LoVo (cell line): ENCODE results near the gene AUP1.
"Not testable (repeated sequence)": the region's sequence is repeated elsewhere in the genome, so short reads cannot be mapped to it uniquely, and the experiment has no call there.

Experiments used
- DNase-seq: peaks from one replicate; pipeline ENCODE4 v3.0.0-alpha.2; 2016; ENCODE audit warnings: low spot score

The AUP1 gene, protein sequence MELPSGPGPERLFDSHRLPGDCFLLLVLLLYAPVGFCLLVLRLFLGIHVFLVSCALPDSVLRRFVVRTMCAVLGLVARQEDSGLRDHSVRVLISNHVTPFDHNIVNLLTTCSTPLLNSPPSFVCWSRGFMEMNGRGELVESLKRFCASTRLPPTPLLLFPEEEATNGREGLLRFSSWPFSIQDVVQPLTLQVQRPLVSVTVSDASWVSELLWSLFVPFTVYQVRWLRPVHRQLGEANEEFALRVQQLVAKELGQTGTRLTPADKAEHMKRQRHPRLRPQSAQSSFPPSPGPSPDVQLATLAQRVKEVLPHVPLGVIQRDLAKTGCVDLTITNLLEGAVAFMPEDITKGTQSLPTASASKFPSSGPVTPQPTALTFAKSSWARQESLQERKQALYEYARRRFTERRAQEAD

GRCh38 chr2:74529357-74530238 lies at the start of gene AUP1, which contains the start of gene HTRA2:
Gene AUP1, minus strand, starts transcription at chr2:74529706. Its CDS starts 77 bp downstream, at chr2:74529629.
Gene HTRA2, plus strand, starts transcription at chr2:74529933. Its CDS starts 74 bp downstream, at chr2:74530007.
- DNase-seq: peak; percentile 99

DNA sequence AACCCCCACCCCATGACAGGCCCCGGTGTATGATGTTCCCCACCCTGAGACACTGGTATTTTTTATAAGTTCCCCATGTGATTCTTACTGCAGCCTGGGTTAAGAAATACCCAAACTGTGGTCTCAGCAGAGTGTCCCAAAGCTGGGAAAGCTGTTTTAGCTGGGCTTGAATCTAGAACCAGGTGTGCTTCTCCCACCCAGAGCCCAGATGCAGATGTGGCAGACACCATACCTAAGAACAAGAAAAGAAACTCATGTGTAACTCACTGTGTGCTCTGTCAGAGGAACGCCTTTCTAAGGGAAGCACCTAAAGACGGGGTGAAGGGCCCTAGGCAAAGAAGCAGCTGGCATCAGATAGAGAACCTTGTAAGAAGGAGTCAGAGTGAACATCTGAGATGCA lies 48.9 kb upstream of the AUP1 start:
- DNase-seq: no peak

DNA sequence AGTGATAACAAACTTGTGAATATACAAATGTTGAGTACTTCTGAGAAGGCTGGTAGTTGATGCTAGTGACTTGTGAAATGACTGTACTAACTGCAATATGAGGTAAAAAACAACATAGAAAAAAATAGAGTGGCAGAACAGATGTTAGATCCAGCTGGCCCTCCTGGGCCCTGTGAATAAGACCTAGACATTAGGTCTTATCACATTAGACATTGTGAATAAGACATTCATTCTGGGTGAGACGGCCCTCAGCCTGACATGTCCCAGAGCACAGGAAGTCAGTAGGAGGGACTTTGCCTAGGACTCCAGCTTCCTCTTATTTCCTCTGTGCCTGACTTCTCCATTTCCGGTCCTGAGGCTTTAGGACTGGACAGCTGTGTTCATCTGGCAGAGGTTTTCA lies 47.9 kb upstream of the AUP1 start:
- DNase-seq: no peak

DNA sequence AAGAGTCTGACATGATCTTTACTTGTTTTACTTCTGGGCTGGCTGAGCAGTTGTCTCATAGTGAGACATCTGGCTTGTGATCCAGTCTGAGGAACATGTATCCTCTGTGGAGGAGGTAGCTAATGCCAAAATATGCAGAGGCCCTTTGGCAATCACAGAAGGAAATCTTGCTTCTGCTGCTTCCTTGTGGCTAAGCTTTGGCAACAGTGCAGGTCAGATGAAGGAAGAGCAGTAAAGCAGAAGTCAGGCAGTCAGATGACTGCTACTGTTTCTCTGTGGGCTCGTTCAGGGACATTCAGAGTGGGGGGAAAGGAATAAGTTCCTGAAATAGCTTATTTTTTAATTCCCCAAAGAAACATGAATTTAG lies 47.3 kb upstream of the AUP1 start:
- DNase-seq: no peak

- DNase-seq: no peak
These were observed 46.8 kb upstream of the AUP1 start for GRCh38 chr2:74576211-74576862.

- no peak for DNase-seq
These were observed 45.8 kb upstream of the AUP1 start for GRCh38 chr2:74575320-74575719.

DNA sequence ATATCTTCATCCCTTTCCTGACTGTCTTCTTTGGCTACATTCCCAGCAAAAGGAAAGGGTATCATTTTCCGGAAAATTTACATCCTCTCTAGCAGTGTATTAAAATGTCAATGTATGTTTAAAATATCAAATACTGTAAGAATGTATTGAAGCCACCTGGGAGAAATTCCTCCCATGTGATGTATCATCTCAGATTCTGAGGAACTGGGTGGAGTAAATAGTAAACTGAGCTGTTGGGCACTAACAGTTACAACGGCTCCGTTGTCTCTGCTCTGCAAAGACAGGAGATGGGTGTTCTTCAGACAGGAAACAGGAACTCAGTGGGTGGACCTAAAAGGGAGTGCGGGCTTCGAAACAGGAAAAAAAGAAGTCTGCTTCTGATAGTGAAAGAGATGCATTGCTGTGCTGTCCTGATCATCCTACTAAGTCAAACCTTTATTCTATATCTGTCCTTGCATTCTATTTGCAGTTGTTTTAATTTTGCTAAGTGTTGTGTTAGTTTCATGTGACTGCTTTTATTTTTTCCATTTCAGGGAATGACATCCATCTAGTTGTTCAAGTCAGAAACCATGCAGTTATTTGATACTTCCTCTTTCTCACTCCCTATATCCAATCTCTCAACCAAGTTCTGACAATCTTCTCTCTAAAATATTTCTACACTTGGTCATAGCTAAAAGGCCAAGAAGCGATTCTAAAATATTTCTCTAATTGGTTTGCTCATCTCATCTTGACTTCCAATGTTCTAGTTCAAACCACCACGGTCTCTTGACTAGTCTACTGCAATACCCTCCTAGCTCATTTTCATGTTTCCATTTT lies 44.4 kb upstream of the AUP1 start:
- DNase-seq: peak; percentile 13

DNA sequence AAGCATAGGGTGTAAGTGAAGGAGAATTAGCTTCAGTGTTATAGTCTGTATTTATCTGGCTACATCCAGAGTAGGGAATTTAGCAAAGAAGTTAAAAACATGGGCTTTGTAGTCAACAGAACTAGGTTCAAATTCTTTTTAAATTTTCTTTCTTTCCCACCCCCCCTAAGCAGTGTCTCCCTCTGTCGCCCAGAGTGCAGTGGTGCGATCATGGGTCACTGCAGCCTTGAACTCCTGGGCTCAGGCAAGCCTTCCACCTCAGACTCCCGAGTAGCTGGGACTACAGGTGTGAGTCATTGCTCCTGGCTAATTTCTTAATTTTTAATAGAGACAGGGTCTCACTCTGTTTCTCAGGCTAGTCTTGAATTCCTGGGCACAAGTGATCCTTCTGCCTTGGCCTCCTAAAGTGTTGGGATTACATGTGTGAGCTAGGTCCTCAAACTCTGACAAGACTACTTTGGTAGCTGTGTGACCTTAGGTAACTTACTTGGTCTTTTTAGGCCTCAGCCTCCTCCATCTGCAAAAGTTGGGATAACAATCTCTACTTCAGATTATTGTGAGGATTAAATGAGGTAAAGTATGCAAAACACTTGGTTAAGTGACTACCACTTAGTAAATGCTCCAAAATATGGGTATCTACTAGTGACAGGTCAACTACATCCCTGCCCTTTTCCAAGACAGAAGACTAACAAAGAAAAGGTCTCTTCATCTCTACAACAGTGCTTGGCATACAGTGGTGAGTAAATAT lies 42.8 kb upstream of the AUP1 start:
- no peak for DNase-seq

GRCh38 chr2:74571058-74571457 lies 41.6 kb upstream of the AUP1 start:
- no peak for DNase-seq

DNA sequence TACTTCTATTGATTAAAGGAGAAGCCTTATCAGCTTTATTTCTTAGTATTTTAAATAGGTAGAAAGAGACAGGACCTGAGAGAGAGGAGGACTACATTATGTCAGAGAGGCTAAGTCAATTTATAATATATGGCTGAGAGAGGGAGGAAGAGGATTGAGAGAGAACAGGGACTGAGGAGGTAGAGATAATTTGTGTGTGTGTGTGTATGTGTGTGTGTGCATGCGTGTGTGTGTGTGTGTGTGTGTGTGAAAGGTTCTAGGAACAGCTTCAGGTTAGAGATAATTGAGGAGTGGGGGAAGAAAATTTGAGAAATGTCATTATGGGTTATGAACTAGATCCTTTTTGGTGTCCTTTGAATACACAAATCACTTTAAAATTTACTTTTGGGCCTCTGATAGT lies 40.2 kb upstream of the AUP1 start:
- DNase-seq: no peak

GRCh38 chr2:74567881-74568280 lies 38.4 kb upstream of the AUP1 start:
- no peak for DNase-seq

DNA sequence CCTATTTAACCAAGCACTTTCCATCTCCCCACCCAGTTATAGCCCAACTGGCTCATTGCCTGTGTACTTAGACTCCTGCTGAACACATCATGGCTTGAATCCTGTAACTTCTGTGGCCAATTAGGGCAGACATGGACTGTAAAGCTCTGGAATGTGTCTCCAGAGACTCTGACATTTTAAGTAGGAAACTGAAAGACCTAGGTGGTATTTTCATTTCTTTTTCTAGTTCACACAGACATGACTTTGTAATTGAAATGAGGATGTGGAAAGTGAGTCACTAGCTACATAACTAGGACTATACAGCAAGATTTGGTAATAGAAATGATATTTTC lies 37.2 kb upstream of the AUP1 start:
- no peak for DNase-seq

DNA sequence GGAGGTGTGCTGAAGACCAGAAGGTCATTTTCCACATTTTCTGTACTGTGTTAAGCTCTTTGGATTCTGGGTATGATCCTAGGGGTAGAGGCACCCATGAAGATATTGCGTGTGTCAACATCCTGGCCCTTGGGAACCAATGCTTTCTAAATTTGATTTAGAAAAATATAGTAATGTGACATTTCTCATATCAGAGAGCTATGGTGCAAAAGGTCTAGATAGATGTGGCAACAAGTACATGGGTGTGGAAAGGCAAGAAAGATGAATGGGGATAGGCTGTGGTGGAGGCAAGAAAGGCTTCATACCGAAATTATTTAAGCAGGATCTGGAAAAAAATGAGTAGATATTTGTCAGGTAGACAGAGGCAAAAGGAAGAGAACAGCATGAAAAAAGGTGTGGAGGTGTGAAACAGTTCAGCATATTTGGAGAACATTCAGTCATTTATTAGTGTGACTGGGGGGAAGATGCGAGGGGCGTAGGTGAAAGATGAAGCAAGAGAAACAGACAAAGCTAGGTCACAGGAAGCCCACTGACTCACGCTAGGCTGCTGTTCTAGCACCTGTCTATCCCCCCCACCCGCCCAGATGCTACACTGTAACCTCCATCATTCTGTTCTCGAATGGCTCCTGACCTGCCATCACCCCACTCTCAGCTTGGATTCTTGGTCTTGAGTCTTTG lies 36.7 kb upstream of the AUP1 start:
- DNase-seq: no peak

DNA sequence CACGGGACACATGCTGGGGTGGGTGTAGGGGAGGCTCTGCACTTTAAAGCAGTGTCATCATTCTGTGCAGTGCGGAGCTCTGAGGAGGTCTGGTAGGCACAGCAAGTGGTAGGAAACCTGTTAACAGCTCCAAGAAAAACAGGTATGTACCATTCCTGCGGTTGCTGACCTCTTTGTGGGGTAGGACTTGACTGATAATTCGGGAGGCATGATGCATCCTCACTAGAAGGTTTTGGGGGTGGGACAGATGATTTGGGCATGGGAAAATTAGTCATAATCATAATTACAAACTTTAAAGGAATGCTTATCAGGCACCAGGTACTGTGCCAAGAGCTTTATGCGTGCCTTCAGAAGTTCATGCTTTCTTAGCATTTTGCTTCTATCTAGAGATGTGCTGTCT lies 34.7 kb upstream of the AUP1 start:
- DNase-seq: no peak

- no peak for DNase-seq
These were observed 32.7 kb upstream of the AUP1 start for GRCh38 chr2:74562126-74562775.

- not testable (repeated sequence) for DNase-seq
These were observed 31.5 kb upstream of the AUP1 start for GRCh38 chr2:74561022-74561421.

- no peak for DNase-seq
These were observed 31.1 kb upstream of the AUP1 start for GRCh38 chr2:74560591-74560990.

DNA sequence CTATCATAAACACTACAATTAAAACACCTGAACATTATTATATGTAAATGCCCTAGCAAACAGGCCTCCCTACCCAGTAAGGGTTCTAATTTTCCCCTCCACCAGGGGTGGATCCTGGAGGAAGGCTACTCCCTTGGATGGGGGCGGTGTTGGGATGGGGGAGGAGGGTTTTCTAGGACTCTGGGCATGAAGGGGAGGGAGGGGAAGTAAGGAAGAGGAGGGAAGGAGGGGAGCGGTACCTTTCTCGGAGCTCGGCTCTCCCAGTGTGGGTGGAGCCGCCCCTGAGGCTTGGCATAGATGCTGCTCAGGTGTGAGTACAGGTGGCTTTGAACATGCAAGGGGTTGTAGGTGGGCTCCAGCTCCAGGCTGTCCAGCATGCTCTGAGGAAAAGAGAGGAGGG lies 30.4 kb upstream of the AUP1 start:
- no peak for DNase-seq

DNA sequence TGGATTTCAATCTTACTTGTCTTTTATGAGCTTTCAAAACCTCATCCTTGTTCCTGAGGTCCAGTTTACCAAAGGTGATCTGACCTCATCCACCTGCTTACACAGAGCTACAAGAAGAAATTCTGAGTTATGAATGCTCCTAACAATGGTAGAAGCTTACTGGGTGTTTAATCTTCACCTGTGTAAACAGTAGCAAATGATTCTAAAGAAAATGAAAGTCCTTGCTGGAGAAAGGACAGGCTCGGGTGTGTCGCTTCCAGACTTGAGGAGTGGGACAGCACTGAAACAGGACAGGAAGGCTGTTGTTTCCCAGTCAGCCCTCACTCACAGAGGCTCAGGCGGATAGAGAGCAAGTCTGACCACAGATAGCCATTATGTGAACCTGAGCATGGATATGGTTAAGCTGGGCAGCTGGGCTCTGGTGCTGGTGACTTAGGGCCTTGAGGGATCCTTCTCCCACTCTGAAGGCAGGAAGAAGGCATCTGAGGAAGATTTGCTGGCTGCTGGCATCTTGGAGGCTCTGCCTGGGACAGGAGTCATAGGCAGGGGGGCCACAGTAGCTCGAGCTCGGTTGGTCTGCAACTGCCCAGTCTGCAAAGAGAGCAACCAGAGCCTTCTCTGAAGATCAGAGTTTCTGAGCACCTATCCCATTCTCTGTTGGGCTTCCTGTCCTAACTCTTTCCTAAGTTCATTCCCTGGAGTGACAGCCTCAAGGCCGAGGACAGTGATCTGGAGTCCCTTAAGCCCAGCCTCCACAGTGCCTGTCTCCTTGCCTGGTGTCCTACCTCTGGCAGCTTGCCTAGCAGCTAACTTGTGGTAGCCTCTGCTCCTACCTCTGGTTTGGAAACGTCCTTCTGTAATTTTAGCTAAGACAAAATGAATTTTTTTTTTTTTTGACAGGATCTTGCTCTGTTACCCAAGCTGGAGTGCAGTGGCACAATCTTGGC lies 29.1 kb upstream of the AUP1 start:
- DNase-seq: no peak
